ENCODE data around the gene MACROD2.

Gene MACROD2

DNA sequence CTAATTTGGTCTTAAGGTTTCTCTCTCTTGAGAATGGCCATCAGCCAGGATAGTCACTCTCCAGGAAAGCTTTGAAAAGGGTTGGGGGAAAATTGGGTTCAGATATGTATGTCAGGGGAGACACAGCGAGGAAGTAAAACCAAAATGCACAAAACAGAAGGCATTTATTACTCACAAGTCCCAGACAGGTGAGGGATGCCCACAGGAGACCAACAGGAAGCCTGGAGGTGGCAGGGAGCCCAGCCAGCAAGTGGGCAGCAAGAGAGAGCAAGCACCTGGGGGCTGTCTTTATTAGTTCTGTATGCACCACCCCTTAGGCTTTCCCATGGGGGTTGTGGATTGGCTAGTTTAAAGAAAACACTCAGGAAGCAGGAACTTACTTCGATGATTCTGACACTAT, 1870.2 kb downstream of the MACROD2 start:
- no peak for DNase-seq

DNA sequence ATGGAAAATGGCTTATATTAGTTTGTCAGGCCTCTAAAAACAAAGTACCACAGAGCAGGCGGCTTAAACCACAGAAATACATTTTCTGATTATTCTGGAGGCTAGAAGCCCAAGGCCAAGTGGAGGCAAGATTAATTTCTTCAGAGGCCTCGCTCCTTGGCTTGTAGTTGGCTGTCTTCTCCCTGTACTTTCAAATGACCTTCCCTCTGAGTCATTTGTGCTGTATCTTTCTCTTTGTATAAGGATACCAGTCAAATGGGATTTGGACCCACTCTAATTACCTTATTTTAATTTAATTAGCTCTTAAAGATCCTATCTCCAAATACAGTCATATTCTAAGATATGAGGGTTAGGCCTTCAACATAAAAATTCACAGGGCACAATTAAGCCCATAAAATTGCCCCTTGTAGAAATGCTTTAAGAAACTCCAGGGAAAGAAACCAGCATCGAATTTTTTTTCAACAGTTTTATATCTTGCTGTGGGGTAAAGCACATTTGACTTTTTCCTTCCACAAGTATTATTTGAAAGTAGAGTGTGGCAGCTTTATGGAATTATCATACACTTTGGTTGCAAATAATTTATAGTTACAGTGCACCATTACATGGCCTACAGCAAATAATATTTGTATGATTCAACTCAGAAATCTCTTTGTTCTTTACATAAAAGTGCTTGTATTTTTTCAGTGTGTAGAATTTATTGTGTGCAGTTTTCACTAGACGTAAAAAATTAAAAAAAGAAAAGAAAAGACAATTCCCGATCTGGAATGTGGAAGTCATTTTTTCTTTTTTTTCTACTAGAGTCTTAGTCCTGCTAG, 1871.8 kb downstream of the MACROD2 start:
- DNase-seq: no peak

DNA sequence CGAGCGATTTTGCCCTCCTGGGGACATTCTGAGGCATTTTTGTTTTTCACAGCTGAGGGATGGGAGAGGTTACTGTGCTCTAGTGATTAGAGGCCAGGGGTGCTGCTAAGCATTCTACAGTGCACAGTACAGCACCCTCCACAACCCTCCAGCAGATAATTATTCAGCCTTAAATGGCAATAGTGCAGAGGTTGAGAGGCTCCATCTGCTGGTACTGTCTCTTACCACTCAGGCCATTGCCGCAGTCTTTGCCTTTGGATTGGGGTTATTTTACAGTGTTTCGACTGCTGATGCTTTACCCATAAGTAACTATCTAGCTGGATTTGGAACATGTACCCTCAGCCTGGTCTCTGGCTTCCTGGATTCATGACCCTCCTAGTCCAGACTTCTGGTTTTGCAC, 1872.6 kb downstream of the MACROD2 start:
- DNase-seq: no peak

DNA sequence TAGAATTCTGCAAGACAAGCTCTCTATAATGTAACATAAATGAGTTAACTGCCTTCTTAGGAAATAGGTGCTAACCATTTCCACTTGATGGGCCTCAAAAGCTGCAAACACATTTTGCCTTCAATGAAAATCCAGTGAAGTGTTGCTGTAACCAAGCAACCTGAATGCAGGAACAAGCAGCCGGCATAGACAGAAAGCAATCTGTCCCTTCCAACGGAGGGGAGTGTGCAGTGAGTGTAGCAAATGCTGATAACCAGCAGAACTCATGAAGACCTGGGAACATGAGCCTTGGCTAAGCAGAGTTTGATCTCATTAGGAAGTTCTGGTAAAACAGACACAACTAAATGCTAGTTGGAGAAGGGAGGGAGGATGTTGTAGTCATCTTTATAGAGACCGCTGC, 1880.1 kb downstream of the MACROD2 start:
- peak; percentile 7 to 28 for DNase-seq

DNA sequence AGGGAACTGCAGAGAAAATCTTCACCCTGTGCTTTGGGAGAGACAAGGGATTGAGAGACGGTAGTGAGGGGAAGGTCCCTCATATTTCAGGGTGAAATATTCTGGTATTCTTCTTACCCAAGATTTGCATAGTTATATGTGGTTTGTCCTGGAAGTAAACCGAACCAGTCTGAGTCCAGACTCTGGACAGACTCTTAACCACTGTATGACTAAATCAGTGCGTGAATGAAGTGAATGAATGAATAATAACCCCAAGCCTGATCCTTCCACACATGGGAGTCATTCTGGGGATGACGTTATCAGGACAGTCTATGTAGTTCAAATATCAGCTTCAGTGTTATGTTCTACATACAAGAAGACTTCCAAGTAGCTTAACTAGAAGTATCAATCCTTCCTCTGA, 1887.2 kb downstream of the MACROD2 start:
- no peak for DNase-seq

DNA sequence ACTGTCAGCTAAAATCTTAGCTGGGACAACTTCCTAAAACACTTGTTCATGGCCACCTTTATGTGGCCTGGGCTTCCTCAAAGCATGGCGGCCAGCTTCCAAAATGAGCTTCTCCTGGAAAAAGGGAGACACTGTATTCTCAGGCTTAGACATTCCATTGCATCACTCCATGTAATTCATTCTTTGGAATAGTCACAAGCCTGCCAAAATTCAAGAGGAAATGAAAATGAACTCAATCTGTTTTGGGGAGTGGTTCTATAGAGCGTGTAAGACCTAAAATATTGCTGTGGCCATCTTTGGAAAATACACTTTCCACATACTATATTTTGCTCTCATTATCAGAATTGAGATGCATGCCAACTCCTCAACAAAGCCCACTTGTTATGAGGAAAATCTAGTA, 1890.9 kb downstream of the MACROD2 start:
- DNase-seq: no peak

DNA sequence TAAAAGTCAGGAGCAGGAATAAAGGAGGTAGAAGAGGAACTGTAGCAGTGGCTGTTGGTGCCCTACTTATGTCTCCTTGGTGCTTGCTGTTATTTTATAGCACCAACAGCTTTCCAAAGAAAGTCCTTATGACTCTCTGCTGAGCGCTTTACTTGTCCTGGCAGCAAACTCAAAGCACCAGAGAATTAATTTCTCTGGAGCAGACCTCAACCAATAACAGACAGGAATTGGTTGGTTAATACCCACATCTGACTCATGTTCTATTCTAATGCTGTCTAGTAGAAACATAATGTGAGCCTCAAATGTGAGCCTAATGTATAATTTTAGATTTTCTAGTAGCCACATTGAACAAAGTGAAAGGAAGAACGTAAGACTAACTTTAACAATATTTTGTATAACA, 1892.1 kb downstream of the MACROD2 start:
- no peak for DNase-seq

DNA sequence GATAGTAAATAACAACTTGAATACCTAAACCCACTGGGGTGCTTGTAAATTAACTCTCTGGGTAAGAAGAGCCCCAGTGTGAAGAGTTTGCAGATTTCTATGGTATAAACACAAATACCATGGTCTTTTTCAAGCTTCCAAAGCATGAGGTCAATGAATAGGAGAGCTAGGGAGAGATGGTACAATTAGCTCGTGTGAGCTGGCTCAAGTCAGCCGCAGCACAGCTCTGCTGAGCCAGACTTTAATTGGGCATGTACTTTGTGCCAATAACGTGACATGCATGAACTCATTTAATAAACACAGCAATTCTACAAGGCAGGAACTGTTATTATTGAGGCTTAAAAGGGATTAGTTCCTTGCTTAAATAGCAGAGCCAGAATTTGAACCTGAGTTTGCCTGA, 1893.7 kb downstream of the MACROD2 start:
- DNase-seq: peak; percentile 6 to 49

DNA sequence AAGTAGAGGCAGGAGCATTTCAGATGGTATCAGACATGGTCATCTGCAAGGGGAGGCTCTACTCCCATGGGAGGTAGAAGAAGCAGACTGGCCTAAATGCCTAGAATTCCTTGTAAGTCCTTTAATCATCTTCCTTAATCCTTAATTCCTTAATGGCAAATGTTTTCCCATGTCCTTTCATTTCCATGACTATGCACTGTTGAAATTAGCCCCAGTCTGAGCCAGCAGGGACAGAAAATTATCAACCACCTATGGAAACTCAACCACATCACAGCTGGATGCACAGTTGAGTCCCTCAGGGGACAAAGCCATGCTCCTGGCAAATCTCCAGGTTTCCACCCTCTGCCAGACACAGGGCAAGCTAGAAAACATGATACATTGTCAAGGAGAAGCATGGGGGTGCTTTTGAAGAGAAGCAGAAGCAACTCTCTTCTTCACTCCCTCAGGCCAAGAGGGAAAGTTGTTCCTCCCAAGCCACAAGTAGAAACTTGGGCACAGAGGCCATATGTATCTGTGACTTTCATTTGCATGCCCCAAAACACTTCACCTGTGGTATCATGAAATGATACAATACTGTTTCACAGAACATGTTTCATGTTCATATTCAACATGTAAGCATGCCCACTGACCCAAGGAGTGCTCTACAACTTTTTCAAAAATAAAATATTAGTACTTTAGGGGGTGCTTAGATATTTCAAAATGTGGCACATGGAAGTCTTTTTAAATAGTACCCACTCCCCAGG, 1894.4 kb downstream of the MACROD2 start:
- peak; percentile 78 to 90 for DNase-seq

DNA sequence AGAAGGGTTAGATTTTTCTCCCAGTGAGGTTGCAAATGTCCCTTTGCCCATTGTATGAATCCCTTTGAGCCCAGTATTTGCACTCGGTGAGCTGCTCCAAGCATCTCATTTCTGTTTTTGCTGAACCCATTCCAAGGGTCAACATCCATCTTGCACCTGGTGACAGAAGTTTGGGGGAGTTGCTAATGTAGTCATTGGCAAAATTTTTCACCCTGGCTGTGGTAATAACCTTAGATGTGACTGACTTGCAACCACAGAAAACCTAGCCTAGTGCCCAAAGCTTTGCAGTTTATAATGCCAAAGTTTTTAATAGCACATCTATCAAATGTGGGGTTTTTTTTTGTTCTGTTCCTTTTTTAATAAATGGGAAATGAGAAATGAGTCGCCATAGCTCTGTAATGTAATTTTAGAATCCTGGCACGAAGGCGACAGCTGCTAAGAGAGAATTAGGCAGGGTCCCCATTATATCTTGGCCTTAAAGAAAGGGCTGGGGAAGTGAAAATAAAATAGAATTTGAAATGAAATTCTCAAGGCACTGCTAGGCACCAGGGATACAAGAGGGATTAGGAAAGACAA, 1895.2 kb downstream of the MACROD2 start:
- peak; percentile 15 to 51 for DNase-seq

DNA sequence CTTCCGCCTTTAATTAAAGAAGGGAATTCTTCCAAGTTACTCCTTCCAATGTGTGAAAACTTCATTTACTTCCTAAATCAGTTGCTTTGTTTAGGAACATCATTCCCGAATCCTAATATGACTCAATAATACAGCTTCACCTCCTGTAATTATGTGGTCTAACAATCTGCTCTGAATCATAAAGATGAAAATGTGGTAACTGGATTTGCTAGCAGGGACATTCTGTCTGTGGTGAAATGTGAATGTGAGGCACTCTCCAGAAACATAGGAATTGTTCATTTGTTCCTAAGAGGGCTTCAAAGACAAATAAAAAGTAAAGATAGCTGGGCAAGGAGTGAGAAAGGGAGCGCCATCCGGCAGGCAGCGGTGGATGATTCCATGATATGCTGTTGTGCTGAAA, 1899.8 kb downstream of the MACROD2 start:
- no peak for DNase-seq

DNA sequence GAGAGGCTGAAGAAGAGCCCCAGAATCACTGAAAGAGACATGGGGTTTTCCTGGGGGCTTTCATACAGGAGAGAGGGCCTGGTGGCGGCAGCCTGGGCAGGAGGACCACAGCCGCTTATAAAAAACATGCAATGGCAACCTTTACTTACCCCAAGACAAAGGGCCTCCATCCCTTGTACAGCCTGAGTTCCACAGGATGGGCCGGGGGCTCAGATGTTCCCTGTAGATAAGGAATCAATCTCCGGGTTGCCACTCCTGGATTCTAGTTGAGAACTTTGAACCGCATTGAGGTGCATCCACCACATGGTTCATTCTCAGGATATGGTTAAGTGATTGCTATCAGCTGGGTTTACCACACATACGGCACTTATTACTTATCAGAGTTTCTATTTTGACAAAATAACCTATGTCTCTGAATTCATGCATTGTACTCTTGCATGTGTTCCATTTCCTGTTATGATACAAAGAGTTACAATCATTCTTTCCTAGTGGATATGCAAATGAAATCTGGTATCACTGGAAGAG, 1900.3 kb downstream of the MACROD2 start:
- no peak for DNase-seq

DNA sequence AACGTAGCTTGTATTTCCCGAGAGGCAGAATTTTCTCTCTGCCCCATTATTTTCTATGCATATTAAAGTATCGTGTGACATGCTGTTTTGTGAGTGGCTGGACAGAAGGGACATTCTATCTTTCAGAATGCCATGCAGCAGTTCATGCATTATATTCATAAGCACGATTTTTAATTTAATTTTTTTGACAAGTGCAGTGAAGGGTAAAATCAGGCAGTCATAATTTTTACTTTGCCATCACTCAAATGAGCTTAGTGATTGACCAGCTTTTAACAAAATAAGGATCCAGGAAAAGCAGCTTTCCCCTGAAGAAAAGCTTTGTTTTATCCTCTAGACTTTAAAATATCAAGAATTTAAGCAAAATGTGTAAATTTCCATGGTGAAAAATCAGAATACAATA, 1904.7 kb downstream of the MACROD2 start:
- no peak for DNase-seq

DNA sequence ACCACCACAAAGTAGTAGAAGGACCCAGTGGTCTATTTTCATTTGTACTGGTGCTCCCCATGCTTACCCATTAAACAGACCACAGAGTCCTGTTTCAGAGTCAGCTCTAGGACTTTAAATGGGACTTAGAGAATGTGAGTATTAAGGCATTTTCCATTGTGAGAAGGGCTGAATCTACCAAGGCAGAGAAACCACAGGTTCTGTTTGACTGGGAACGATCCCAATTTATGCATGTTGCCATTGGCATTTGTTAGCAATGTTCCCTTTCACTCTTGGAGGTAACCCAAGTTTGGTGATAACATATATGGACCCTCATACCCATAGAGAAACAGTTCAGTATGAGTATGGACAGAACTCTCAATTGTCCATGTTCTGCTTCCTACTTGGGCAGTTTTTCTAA, 1905.1 kb downstream of the MACROD2 start:
- no peak for DNase-seq

DNA sequence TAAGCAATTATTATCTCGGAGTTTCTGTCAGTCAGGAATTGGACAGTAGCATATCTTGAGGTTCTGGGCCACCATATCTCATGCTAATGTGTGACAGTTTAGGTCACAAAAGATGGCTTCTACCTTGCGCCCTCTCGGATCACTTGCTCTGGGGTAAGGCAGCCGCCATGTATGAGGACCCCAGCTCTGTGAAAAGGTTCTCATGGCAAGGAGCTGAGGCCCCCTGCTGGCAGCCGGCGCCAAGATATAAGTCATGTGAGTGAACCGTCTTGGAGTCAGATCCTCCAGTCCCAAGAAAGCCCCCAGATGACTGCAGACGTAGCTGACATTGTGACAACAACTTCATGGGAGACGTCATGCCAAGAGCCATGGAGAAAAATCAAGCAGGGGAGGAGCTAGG, 1907.2 kb downstream of the MACROD2 start:
- DNase-seq: no peak

DNA sequence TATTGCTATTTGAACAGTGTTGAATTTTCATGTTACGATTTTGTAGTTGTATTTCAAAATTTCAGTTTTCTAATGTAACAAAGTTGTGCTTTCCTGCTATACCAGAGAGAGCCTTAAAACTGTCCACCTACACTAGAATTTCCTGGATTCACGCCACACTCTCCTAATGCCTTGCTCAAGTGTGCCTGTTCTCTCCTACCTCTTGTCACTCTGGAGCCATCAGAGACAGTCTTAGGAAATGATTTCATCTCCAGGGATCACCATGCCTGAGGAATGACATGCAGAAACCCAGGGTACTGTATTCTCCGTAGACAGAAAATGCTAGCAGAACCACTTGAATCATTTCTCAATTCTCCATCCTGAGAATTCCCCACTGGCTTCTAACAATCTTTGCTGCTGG, 1910.3 kb downstream of the MACROD2 start:
- DNase-seq: no peak

DNA sequence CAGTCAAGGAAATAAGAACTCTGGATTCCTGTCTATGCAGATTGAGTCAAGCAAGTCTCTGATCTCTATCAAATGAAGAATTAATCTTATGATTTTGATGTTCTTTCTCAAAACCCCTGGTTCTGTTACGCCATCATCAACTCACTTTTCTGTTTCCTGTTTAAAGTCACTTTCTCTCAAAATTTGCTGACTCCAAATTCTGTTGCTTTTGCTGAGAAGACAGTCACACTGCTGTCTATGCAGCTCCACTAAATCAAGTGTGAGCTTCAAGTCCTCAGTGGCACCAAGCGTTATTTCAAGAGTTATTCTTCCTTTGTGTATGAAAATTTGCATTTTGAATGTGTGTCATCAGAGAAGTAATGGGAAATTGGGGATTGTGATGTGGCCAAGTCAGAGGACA, 1914.7 kb downstream of the MACROD2 start:
- DNase-seq: no peak

DNA sequence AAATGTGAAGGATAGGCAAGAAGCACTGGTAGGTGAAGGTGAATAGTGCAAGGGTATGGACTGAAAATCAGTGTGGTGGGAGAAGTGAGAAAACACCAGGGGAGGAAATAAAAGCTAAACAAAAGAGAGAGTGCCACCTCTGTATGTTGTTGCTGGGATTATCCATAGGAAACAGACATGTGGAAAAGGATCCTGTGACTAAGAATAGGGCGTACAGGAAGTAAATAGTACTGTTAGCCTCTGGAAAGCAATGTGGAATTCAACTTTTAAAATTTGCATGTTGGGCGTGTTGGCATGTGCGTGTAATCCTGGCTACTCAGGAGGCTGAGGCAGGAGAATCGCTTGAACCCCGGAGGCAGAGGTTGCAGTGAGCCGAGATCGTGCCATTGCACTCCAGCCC, 1916.3 kb downstream of the MACROD2 start:
- no peak for DNase-seq

DNA sequence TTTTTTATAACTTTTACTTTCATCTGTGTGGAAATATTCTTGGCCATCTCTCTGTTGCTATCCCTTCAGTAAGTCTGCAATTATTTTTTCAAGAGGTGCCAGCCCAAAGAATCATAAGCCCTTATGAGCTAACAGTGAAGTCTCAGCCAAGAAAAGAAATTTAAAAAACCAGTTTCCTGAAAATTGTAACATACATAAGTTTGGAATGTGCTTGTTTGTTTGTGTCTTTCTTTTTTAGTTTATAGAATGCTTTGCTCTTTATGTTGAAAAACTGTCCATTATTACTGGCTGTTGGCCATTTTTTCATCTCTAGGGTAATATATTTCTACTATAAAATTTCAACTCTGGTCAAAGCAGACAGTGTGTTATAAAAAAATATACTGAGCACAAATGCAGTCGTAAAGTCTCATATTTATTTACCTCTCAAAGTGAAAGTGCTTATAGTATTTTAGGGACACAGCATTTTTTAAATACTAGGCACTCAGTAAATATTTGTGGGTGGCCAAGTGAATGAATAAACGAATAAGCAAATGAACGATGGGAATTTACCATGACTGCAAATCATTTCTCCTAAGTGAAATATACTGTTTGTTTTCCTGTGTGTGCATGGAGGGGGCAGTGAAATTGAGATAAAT, 1918.2 kb downstream of the MACROD2 start:
- no peak for DNase-seq

DNA sequence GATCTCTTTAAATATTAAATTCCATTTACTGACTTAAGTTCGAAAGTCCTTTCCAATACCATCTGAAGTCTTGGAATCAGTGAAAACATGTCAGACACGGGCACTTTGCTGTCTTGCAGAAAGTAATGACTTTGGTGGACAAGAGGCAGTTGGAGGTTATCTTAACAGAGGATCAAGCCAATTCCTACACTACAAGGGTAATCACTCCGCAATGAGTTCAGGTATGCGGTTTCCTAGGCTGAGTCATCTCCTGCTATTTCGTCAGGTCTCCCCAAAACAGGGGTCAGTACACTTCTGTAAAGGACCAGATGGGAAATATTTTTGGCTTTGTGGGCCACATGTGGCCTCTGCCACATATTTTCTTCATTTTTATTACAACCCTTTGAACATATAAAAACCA, 1921.3 kb downstream of the MACROD2 start:
- DNase-seq: no peak

DNA sequence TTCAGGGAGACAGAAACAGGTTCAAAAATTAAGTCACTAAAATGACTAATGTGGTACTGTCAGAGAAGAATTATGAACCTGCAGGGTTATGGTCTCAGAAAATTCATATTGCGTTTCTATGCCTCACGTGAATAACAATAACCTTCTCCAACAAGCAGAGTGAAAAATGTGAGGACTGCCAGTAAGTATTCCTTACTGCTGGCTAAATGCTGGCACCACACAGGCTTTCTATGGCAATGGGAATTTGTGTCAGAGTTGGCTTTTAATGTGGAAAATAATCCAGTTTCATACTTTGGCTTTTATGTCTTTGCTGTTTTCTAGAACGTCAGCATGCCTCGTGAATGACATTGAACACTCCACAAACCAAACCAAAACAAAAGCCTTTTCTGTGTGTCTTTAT, 1922.0 kb downstream of the MACROD2 start:
- DNase-seq: no peak

DNA sequence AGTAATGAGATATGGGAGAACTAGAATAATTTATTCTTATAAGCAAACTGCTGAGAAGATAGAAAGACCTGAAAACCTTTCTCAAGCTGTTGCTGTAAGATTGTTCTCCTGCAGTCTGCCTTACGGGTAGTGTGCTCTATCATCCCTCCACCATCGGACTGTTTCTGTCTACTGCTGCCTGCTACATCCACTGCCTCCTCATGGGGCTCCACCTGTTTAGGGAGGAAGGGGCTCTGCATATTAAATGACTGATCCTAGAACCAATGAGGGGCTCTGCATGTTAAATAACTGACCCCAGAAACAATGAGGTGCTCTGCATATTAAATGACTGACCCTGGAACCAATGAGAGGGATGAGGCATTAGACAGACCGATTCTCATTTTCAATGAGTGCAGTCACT, 1923.3 kb downstream of the MACROD2 start:
- no peak for DNase-seq

DNA sequence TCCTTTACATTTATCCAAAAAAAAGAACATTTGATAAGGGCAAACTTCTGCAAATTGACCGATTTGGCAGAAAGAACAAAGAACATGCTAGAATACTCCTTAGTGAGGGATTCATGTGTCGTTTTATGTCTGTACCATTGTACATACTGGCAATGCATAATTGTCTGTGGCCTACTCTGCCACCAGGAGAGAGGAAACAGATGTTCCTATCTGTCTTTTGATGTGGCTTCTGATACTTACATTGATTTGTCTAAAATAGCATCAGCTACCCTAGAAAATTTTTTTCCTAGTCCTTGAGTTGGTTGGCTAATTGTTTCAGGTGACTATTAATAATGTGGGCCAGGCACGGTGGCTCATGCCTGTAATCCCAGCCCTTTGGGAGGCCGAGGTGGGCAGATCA, 1923.8 kb downstream of the MACROD2 start:
- DNase-seq: no peak
